GM12892 (cell line): ENCODE measurements around the gene OR2T27.
"Not testable (repeated sequence)": the region's sequence is repeated elsewhere in the genome, so short reads cannot be mapped to it uniquely, and the experiment has no call there.

Experiments used
- POLR2A ChIP-seq: IDR thresholded peaks from 2 replicates; pipeline ENCODE4 v1.6.1; 2011; ENCODE audit warnings: low read depth, low read length, control low read depth
- POLR2AphosphoS5 ChIP-seq: IDR thresholded peaks from 2 replicates; pipeline ENCODE4 v1.6.1; 2011; ENCODE audit warnings: low read depth, low read length, control low read depth

DNA sequence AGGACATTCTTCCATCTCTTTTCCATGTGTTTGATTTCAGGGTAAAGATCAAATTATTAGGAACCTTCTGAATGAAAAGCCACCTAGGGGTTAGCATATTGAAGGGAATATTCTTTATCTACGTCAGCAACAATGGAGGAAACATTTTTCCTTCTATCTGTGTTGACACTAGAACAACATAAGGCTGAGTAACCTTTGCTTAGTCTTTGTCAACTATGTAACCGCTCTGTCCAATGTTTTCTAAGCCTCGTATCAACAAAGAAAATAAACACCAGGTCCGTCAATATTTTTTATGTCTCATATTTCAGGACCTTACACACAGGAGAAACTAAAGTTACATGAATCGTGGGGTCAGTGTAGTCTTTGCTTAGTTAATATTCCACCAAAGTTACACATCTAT lies 18.7 kb downstream of the OR2T27 start:
- not testable (repeated sequence) for TF ChIP-seq POLR2AphosphoS5, POLR2A
